Thyroid gland (tissue), 4 donors: Measurements from ENCODE around the gene DENND4C.

Experiments used
- CTCF ChIP-seq, 6 experiments: fragments of 200-600 bp in 3 of 6; fragments of 450-650 bp in 3 of 6; sonication (generic) in 3 of 6; IDR thresholded peaks; one replicate each; pipeline ENCODE4 v1.5.1; 2016 to 2019; ENCODE audit warnings: antibody characterized with exemption in 6 of 6, mild to moderate bottlenecking in 2 of 6, inconsistent platforms in 1 of 6, moderate library complexity in 1 of 6
- POLR2A ChIP-seq, 2 donors: fragments of 450-650 bp; IDR thresholded peaks; one replicate each; pipeline ENCODE4 v1.6.1; 2017; ENCODE audit warnings: antibody characterized with exemption in 2 of 2, mild to moderate bottlenecking in 2 of 2, moderate library complexity in 1 of 2

DNA sequence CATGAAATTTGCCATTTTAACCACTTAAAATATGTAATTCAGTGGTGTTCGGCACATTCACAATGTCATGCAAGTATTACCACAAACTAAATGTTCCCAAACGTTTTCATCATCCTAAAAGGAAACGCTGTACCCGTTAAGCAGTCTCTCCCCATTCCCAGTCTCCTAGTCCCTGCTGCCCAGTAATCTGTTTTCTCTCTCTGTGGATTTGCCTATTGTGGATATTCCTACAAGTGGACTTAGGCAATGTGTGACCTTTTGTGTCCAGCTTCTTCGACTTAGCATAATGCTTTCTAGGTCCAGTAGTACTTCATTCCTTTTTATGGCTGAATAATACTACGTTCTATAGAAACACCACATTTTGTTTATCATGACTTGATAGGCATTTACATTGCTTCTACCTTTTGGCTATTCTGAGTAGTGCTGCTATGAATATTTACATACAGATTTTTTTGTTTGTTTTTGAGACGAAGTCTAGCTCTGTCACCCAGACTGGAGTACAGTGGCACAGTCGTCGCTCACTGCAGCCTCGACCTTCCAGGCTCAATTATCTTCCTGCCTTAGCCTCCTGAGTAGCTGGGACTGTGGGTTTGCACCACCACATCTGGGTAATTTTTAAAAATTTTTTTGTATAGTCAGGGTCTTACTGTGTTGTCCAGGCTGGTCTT, 13.0 kb downstream of the DENND4C start:
- TF ChIP-seq CTCF (IDR thresholded peaks at IDR 0.05) (no peak), POLR2A (IDR thresholded peaks at IDR 0.05) (no peak)
